ENCODE measurements around the gene SMIM12. TPM values are rescaled to one million over a fixed set of nuclear protein-coding genes. Genes with fewer than 3 reads are reported as not detected.

The SMIM12 gene
- total and polyA plus RNA-seq, 2 of the 8 experiments (the other 6 are each of a cell fraction or from before 2014, with no cell fraction given), result 40.9 to 49.2 TPM

GRCh38 chr1:34876406-34876805 lies 16.9 kb upstream of the SMIM12 start (continued):
- TF ChIP-seq GABPA (IDR thresholded peaks at IDR 0.05; ENCODE audit: borderline replicate concordance, insufficient read depth, low read length) (no peak), ATF3 (IDR thresholded peaks at IDR 0.05; ENCODE audit: insufficient read depth, low read depth, low read length) (no peak)
